ENCODE data around the gene NAPG. TPM values are rescaled to one million over a fixed set of nuclear protein-coding genes. Genes with fewer than 3 reads are reported as not detected.

Gene NAPG
- total RNA-seq, 1 experiment from 2014 or later, result 41.5 TPM

DNA sequence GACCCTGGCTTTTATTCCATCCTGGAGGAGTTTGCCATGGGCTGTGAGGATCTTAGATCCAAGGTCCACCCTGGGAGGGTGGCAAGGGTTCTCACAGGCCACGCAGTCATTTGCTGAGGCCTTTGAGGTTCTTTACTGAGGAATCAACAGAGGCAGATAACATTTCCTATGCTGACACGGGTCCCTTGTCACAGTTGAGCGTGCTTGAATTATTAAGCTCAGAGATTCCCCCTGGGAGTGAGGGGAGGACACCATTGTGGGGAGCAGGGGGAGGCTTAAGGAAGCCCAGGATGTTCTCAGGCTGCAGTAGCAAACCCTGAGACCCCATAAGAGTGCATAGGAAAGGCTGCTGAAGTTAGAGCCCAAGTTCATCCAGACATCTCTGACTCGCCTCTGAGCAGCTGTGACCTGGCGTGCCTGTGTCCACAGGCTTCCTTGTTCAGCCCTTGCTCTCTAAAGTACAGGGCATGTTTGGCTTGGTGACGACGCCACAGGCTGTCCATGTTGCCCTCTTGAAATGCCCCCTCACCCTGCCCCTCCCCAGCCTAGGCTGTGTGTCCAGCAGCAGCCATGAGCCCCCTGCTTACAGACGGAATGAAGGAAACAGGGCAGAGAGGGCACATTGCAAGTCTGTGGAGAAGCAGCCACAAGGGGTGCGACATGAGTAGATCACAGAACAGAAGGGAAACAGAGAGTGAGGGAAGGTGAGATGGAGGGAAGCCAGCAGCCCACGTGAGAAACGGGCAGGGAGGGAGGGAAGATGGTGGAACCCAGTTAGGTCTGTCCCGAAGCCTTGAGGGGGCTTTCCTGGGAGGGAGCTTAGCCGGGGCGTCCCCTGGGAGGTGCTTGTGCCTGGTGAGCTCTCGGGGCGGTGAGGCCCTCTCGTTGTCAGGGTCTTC lies 34.0 kb downstream of the NAPG start:
- no peaks in the 10 kb centered on the region for H3K9me3 ChIP-seq
- H3K36me3 Mint-ChIP-seq (ENCODE audit: insufficient read depth, unreplicated experiment), result peaks cover 16% of the 10 kb centered on the region
- no peak overlapping the region for H3K4me3 Mint-ChIP-seq (ENCODE audit: unreplicated experiment)
- no peak for TF ChIP-seq CTCF (IDR thresholded peaks at IDR 0.05; ENCODE audit: insufficient read depth in 1 of 2, low read depth in 1 of 2, low read length in 1 of 2, severe bottlenecking in 1 of 2, unreplicated experiment in 1 of 2)
- H3K36me3 ChIP-seq (ENCODE audit: control insufficient read depth, insufficient read depth, low read length), result peaks cover 2% of the 10 kb centered on the region; the same call in 1 of the 2 replicates
- BruUV-seq (replicated peaks), result no TSS peak
- intact Hi-C loops (cut with micrococcal nuclease; ENCODE audit: unreplicated experiment), result loop anchor here (1.0 to 2.0 kb wide), 2 partner anchors 122 to 595 kb away; no protein-coding TSS in a partner anchor
- no peak overlapping the region for H3K4me3 ChIP-seq (ENCODE audit: low read depth, low read length)
- DNase-seq, result no peak
- H3K4me1 ChIP-seq, result no peaks in the 10 kb centered on the region
- no peaks in the 10 kb centered on the region for H3K27me3 ChIP-seq (replicated peaks; ENCODE audit: control insufficient read depth, insufficient read depth, low read length)
- POLR2A ChIA-PET, result no interaction called here
- no peaks in the 10 kb centered on the region for H3K9me3 Mint-ChIP-seq (ENCODE audit: unreplicated experiment)
- H3K27me3 Mint-ChIP-seq (ENCODE audit: insufficient read depth, unreplicated experiment), result no peaks in the 10 kb centered on the region
- CTCF ChIA-PET, result interaction anchor here (0.7 to 1.7 kb wide), 5 partner anchors 111 to 594 kb away, joined by 3 to 13 read pairs (median 4); no protein-coding TSS in a partner anchor
- no peaks in the 10 kb centered on the region for H3K4me1 Mint-ChIP-seq (ENCODE audit: low read depth, unreplicated experiment)
- H3K27ac Mint-ChIP-seq (ENCODE audit: unreplicated experiment), result no peak overlapping the region

- H3K9me3 ChIP-seq, result no peaks in the 10 kb centered on the region
- intact Hi-C loops (cut with micrococcal nuclease; ENCODE audit: unreplicated experiment), result loop anchor here (1.0 to 2.0 kb wide), 2 partner anchors 122 to 594 kb away; no protein-coding TSS in a partner anchor
- H3K4me3 ChIP-seq (ENCODE audit: low read depth, low read length), result no peak overlapping the region
- no TSS peak for BruUV-seq (replicated peaks)
- DNase-seq, result peak; percentile 69 to 77
- no peaks in the 10 kb centered on the region for H3K27me3 Mint-ChIP-seq (ENCODE audit: insufficient read depth, unreplicated experiment)
- ChIA-PET POLR2A (no interaction called here), CTCF (interaction anchor here (0.6 to 1.7 kb wide), 6 partner anchors 12 to 593 kb away, joined by 3 to 13 read pairs (median 4); no protein-coding TSS in a partner anchor)
- H3K4me1 ChIP-seq, result no peaks in the 10 kb centered on the region
- H3K36me3 Mint-ChIP-seq (ENCODE audit: insufficient read depth, unreplicated experiment), result peaks cover 13% of the 10 kb centered on the region
- H3K4me3 Mint-ChIP-seq (ENCODE audit: unreplicated experiment), result no peak overlapping the region
- no peaks in the 10 kb centered on the region for H3K4me1 Mint-ChIP-seq (ENCODE audit: low read depth, unreplicated experiment)
- H3K36me3 ChIP-seq (ENCODE audit: control insufficient read depth, insufficient read depth, low read length), result peaks cover 2% of the 10 kb centered on the region; the same call in 1 of the 2 replicates
- TF ChIP-seq CTCF (IDR thresholded peaks at IDR 0.05; ENCODE audit: insufficient read depth in 1 of 2, low read depth in 1 of 2, low read length in 1 of 2, severe bottlenecking in 1 of 2, unreplicated experiment in 1 of 2), result peak; percentile 64 to 82
- H3K9me3 Mint-ChIP-seq (ENCODE audit: unreplicated experiment), result no peaks in the 10 kb centered on the region
- no peak overlapping the region for H3K27ac Mint-ChIP-seq (ENCODE audit: unreplicated experiment)
- no peaks in the 10 kb centered on the region for H3K27me3 ChIP-seq (replicated peaks; ENCODE audit: control insufficient read depth, insufficient read depth, low read length)
Measured at GRCh38 chr18:10560452-10561045, 34.7 kb downstream of the NAPG start.

GRCh38 chr18:10562773-10563160 lies 36.9 kb downstream of the NAPG start:
- Mint-ChIP-seq H3K9me3 (ENCODE audit: unreplicated experiment) (no peaks in the 10 kb centered on the region), H3K27ac (ENCODE audit: unreplicated experiment) (no peak overlapping the region), H3K36me3 (ENCODE audit: insufficient read depth, unreplicated experiment) (peaks cover 5% of the 10 kb centered on the region), H3K27me3 (ENCODE audit: insufficient read depth, unreplicated experiment) (no peaks in the 10 kb centered on the region), H3K4me3 (ENCODE audit: unreplicated experiment) (no peak overlapping the region), H3K4me1 (ENCODE audit: low read depth, unreplicated experiment) (no peaks in the 10 kb centered on the region)
- BruUV-seq (replicated peaks), result no TSS peak
- Histone ChIP-seq H3K27me3 (replicated peaks; ENCODE audit: control insufficient read depth, insufficient read depth, low read length) (no peaks in the 10 kb centered on the region), H3K36me3 (ENCODE audit: control insufficient read depth, insufficient read depth, low read length) (no peaks in the 10 kb centered on the region), H3K4me1 (no peaks in the 10 kb centered on the region), H3K9me3 (no peaks in the 10 kb centered on the region), H3K4me3 (ENCODE audit: low read depth, low read length) (no peak overlapping the region)
- no peak for DNase-seq
- ChIA-PET POLR2A (interaction anchor here (0.7 kb wide), 1 partner anchor 14 kb away, joined by 7 read pairs; no protein-coding TSS in a partner anchor), CTCF (no interaction called here)
- intact Hi-C loops (cut with micrococcal nuclease; ENCODE audit: unreplicated experiment), result no loop called here
- TF ChIP-seq CTCF (IDR thresholded peaks at IDR 0.05; ENCODE audit: insufficient read depth in 1 of 2, low read depth in 1 of 2, low read length in 1 of 2, severe bottlenecking in 1 of 2, unreplicated experiment in 1 of 2), result no peak
